HG02852 (cell line): ENCODE measurements around the gene MAOA.
"Not testable (repeated sequence)": the region's sequence is repeated elsewhere in the genome, so short reads cannot be mapped to it uniquely, and the experiment has no call there.

Source experiments
- ATAC-seq: cut with Tn5 transposase; IDR thresholded peaks from one replicate; pipeline ENCODE4 v1.9.1; 2021; ENCODE audit warnings: mild to moderate bottlenecking, moderate library complexity; ENCODE audit not compliant: unreplicated experiment

The MAOA gene

GRCh38 chrX:43661521-43662240, 5.6 kb downstream of the MAOA start:
- no peak for ATAC-seq

GRCh38 chrX:43663173-43663572, 7.1 kb downstream of the MAOA start:
- no peak for ATAC-seq

DNA sequence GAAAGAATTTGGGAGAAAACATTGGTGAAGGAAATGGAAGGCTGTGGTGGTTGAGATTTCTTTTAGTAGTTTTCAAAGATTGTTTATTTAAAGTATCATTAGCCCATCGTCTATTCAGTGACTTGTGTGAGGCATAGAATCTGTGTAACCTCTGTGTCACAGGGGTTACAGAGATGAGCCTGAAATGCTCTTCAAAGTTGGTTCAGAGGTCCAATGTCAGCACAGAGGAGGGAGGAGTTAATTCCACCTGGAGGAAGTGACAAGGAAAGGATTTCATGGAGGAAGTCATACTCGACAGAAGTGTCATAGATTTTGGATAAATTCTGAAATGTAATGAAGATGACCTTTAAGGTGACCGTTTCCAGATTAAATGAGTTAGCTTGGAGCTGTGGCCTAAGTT, 8.2 kb downstream of the MAOA start:
- no peak for ATAC-seq

DNA sequence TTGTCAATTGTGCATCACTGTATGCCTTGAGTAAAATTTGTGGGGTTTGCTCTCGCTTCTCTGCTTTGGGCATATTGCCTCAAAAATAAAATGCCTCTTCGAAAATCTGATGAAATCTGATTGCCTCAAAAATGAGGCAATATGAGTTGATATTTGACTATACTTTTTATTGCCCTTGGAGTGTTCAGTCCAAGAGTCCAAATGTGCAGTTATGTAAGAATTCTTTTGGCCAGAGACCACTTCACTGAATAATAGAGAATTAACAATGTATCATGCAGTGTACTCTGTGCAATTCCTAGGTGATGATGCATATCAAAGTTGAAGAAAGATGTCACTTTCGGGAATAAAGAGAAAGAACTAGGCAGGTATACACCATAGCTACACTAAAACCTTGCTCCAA, 8.6 kb downstream of the MAOA start:
- no peak for ATAC-seq

DNA sequence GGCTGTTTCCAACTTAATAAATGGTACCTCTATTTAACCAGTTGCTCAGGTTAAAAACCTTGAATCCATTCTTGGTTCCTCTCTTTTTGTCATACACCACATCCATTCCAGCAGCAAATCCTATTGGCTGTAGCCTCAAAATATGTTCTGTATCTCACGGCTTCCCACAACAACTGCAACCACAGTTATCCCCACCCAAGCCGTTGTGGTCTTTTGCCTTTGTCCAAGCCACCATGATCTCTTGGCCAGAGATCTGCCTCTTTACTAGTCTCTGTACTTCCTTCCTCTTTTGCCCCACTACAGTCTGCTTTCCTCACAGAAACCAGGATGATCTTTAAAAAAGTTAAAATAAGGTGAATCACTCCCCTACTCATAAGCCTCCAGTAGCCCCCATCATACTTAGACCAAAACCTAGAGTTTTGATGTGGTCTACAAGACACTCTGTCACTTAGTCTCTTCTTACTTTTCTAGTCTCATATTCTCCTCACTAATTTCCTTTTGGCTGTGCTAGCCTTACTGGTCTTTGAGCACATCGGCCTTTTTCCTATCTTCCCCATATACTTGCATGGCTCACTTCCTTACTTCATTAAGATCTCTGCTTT, 10.3 kb downstream of the MAOA start:
- no peak for ATAC-seq

DNA sequence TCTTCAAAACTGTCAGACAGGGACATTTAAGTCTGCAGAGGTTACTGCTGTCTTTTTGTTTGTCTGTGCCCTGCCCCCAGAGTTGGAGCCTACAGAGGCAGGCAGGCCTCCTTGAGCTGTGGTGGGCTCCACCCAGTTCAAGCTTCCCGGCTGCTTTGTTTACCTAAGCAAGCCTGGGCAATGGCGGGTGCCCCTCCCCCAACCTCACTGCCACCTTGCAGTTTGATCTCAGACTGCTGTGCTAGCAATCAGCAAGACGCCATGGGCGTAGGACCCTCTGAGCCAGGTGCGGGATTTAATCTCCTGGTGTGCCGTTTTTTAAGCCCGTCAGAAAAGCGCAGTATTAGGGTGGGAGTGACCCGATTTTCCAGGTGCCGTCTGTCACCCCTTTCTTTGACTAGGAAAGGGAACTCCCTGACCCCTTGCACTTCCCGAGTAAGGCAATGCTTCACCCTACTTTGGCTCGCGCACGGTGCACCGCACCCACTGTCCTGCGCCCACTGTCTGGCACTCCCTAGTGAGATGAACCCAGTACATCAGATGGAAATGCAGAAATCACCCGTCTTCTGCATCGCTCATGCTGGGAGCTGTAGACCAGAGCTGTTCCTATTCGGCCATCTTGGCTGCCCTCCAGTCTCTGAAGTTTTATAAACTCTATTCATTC, 20.0 kb downstream of the MAOA start:
- ATAC-seq, result not testable (repeated sequence)

DNA sequence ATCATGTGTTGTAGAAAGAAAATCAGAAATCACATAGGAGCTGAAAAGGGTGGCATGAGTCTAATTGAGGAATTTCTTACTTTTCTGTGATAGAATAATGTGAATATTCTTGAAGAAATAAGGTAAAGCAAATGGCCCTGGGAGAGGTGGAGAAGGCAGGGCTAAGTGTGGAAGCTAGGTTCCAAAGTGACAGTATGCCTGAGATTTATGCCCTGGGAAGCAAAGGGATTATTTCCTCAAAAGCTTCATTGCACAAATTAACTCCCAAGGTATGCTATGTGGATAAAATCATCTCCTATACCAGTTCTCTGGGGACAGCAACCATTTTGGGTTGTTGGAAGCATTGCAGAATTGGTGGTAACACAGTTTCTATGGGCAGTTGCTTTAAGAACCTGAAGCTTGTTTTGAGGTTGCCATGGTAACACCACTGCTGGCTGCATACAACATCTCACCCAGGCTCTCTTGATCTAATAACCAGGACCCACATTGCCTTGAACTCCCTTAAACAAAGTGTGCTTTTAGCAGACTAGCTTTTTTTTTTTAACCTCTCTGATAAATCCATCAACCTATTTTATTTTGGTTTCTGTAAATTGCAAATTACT, 21.0 kb downstream of the MAOA start:
- ATAC-seq, result no peak

DNA sequence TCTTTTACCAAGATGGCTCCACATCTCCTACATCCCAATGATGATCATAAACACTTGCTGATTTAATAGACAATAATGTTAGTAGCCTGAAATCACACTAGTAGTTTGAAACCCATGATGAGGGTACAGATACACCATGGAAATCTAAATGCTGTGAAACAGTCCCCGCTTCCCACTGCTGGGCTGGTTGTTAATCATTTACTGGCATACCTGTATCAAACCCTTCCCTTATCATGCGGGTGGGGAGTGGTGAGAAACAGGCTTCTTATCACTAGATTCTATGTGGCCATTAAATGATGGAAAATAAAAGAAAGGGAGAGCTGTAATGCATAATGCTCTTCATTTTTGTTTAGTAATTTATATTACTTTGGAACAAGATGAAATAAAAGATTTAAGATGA, 21.9 kb downstream of the MAOA start:
- ATAC-seq, result no peak

DNA sequence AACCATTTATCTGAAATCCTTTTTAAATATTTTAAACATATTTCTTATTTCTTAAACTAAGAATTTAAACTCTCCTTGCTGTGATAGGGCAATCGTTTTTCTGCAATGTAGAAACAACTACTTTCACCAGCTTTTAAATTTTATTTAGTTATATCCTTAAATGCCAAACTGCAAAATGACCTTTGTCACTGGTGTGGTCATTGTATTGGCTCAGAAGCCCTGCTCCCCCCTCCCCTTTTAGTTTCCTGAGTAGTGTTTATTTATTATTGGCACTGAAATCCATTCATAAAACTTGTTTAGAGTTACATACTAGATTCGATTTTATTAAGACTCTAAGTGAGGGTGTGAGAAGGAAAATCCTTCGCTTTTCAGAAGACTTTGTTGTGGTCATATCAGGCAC, 23.0 kb downstream of the MAOA start:
- no peak for ATAC-seq

GRCh38 chrX:43679778-43680177, 23.7 kb downstream of the MAOA start:
- no peak for ATAC-seq

DNA sequence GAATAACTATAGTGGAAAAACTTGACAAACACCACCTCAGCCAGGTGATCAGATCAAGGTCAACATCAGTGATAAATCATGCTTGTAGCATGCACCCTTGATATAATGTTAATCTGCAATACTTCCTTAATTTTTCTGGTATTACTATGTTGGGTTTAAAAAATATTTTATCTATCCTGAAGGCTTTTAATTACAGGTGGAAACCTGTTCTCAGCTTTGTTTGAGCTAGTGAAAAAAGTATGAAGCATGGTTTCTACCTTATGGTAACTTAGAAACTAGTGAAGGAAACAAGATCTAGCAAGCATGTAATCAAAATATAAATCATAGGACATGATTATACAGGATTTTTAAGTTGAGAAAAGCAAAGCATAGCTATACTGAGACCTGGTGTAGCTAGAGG, 26.6 kb downstream of the MAOA start:
- no peak for ATAC-seq

DNA sequence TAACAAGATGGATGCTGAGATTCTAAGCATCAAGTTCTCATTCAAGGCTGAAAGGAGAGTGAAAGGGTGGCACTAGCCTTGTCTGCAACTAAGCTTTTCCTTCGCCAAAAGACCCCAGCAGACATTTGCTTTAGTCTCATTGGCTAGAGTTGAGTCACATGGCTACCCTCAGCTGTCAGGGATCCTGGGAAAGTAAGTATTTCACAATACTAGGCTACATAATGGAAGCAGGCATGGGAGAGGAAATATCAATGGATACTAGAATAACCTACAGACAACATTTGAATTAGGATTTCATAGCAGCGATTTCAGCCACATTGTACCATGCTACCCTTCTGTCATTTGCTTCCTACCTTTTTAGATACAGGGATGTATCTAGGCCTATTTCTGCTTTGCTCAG, 29.1 kb downstream of the MAOA start:
- ATAC-seq, result no peak

GRCh38 chrX:43688586-43688985, 32.5 kb downstream of the MAOA start:
- ATAC-seq, result no peak

DNA sequence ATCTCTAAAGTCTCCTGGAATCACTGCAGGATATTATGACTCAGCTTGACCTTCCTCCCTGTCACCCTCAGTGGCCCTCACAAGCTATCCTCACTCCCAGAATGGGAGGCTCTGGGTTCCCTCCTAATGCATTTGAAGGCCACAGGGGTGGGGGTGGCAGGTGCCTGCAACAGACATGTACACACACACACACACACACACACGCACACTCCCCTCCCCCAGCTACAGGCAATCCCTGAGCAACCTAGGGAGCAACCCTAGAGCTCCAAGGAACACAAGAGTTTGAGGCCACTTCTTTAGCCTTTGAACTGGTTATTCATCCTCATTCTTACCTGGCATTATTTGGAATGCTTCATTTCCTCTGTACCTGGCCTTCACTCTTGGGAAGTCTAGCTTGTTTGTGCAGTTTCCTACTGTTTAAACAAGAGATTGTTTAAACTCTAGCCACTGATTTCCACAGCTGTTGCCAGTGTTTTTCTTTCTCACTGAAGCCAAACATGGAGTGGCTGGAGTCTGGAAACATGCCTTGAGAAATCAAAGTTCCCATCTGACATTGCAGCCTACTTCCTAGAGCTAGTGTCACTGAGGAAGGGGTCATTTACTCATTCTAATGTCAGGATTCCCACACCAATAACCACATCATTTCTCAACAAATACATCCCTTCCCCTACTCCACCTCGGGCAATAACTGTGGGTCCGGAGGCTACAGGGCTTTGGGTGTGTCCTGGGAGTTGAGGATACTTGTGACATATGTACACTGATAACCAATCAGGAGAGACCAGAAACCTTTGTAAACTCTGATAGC, 37.7 kb downstream of the MAOA start:
- no peak for ATAC-seq

GRCh38 chrX:43699475-43699874, 43.4 kb downstream of the MAOA start:
- no peak for ATAC-seq

GRCh38 chrX:43702079-43702524, 46.0 kb downstream of the MAOA start:
- ATAC-seq, result no peak

DNA sequence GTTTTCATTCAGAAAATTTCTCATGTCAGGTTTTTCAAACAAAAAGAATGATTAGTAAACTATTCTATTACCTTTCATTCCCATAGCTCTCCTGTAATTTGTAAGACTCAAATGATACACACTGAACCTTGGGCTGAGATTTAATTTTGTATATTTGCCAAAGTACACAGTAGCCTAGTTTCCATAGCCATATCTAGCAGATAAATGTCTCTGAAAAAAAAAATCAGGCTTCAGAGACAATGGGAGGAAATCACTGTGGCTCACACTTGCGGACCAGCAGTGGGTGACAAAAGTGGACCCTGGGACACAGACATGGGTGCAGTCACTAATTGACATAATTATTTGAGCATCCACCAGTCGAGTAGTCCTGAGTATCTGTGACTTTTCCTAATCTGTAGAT, 46.6 kb downstream of the MAOA start:
- ATAC-seq, result no peak

- no peak for ATAC-seq
Measured at GRCh38 chrX:43703211-43703791, 47.2 kb downstream of the MAOA start.

DNA sequence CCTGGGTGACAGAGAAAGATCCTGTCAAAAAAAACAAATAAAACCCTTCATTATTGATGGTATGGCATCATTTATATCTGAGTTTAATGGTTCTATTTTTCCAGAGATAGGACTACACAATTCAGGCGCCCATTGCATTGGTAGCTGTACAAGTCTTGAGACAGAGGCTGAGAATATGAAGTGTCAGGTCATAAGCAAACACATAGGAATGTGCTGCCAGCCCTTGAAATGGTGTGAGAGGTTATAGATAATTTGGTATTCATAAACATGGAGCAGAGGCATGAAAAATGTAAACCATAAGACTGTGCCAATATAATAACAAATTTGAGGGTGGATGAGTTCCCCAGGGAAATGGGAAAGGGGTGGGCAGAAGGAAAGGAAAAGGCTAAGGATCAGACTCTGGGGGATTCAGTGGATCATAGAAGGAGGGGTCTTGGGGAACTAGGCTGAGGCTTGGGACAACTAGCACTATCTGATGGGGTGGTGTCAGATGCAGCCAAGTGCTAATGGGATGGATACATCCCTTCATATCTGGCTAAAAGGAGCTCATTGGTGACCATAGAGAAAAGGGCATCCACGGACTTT, 50.8 kb downstream of the MAOA start:
- ATAC-seq, result no peak

DNA sequence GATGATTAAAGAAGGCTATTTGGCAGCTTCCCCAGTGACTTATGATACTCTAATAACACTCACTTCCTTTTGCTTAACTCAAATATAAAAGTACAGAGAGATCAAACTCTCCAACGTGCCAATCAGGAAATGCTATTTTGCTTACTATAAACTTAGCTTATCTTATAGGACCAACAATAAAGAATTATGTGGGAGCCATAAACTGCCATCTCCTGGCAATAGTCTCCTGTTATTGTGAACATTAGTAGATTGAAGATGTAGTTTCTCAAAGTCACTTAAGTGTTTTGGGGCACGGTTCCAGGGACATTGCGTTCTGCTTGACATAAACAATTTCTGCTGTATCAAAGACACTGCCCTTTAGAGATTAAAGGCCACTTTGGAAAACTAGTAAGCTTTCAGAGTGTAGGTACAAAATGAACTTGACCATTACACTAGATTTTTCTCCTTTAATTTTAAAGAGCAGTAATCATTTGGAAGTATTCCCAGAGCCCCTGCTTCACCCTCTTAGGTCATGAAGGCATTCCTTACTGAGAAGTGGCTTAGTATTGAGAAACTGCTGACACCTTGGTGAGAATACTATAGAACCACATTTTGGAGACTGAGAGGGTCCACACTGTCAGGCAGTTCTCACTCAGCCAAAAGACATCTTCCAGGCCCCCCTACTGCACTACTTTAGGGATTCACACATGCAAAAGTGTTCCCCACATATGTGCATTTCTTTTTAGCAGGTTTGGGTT, 51.9 kb downstream of the MAOA start:
- ATAC-seq, result no peak
